SK-N-SH treated with all-trans-retinoic acid at 6 μM for 48 hours (cell line): Measurements from ENCODE around the gene C22orf39.

ENCODE experiments used
- ARNTL ChIP-seq: fragments of 450-650 bp; formaldehyde crosslinking; IDR thresholded peaks from 2 replicates; pipeline ENCODE4 v1.5.0; 2020; ENCODE audit warnings: low read depth, mild to moderate bottlenecking, moderate library complexity, borderline replicate concordance
- BACH2 ChIP-seq: fragments of 250-450 bp; sonication (Bioruptor Pico); IDR thresholded peaks from 2 replicates; pipeline ENCODE4 v1.9.0; 2021; ENCODE audit warnings: mild to moderate bottlenecking, borderline replicate concordance
- CSDC2 ChIP-seq: fragments of 250-450 bp; sonication (Bioruptor Pico); IDR thresholded peaks from 2 replicates; pipeline ENCODE4 v1.5.0; 2020; ENCODE audit warnings: mild to moderate bottlenecking, moderate library complexity
- PATZ1 ChIP-seq: fragments of 250-450 bp; sonication (Bioruptor Pico); IDR thresholded peaks from 2 replicates; pipeline ENCODE4 v1.8.0; 2020; ENCODE audit warnings: mild to moderate bottlenecking, moderate library complexity, borderline replicate concordance
- PPARA ChIP-seq: fragments of 250-450 bp; sonication (Bioruptor Pico); IDR thresholded peaks from 2 replicates; pipeline ENCODE4 v1.5.0; 2020; ENCODE audit warnings: mild to moderate bottlenecking, borderline replicate concordance
- RARB ChIP-seq: fragments of 250-450 bp; sonication (Bioruptor Pico); IDR thresholded peaks from 2 replicates; pipeline ENCODE4 v1.8.0; 2021; ENCODE audit warnings: mild to moderate bottlenecking, moderate library complexity
- SNAI2 ChIP-seq: fragments of 250-450 bp; sonication (Bioruptor Pico); IDR thresholded peaks from 2 replicates; pipeline ENCODE4 v1.5.0; 2020; ENCODE audit warnings: mild to moderate bottlenecking, moderate library complexity
- TOX ChIP-seq: fragments of 250-450 bp; sonication (Bioruptor Pico); IDR thresholded peaks from 2 replicates; pipeline ENCODE4 v1.8.0; 2021; ENCODE audit warnings: mild to moderate bottlenecking, moderate library complexity, borderline replicate concordance
- ZC3H10 ChIP-seq: fragments of 250-450 bp; sonication (Bioruptor Pico); IDR thresholded peaks from 2 replicates; pipeline ENCODE4 v1.5.1; 2021; ENCODE audit warnings: mild to moderate bottlenecking, moderate library complexity
- ZFP30 ChIP-seq: fragments of 450-650 bp; formaldehyde crosslinking; IDR thresholded peaks from 2 replicates; pipeline ENCODE4 v1.5.0; 2022; ENCODE audit warnings: mild to moderate bottlenecking, moderate library complexity
- ZNF565 ChIP-seq: fragments of 450-650 bp; formaldehyde crosslinking; conservative IDR thresholded peaks from 2 replicates; pipeline ENCODE4 v1.5.0; 2020; ENCODE audit warnings: low read depth, mild to moderate bottlenecking, moderate library complexity
- ZNF8 ChIP-seq: fragments of 450-650 bp; formaldehyde crosslinking; IDR thresholded peaks from 2 replicates; pipeline ENCODE4 v1.5.0; 2020; ENCODE audit warnings: mild to moderate bottlenecking, moderate library complexity

GRCh38 chr22:19424186-19424500 is 23.4 kb downstream of the C22orf39 start:
- TF ChIP-seq ZFP30 (CRISPR knock-in tag), result no peak
- TF ChIP-seq SNAI2 (CRISPR knock-in tag), result no peak
- no peak for TF ChIP-seq ZNF565 (CRISPR knock-in tag)
- TF ChIP-seq PATZ1 (CRISPR knock-in tag), result no peak
- no peak for TF ChIP-seq ZNF8
- TF ChIP-seq ZC3H10 (CRISPR knock-in tag), result no peak
- no peak for TF ChIP-seq RARB (CRISPR knock-in tag)
- TF ChIP-seq ARNTL (CRISPR knock-in tag), result no peak
- no peak for TF ChIP-seq BACH2
- no peak for TF ChIP-seq PPARA (CRISPR knock-in tag)
- TF ChIP-seq TOX, result no peak
- TF ChIP-seq CSDC2 (CRISPR knock-in tag), result no peak
